ENCODE measurements around the gene EPS8. TPM values are rescaled to one million over a fixed set of nuclear protein-coding genes. Genes with fewer than 3 reads are reported as not detected.

Gene EPS8
- total RNA-seq, 1 donor, result 192 TPM

DNA sequence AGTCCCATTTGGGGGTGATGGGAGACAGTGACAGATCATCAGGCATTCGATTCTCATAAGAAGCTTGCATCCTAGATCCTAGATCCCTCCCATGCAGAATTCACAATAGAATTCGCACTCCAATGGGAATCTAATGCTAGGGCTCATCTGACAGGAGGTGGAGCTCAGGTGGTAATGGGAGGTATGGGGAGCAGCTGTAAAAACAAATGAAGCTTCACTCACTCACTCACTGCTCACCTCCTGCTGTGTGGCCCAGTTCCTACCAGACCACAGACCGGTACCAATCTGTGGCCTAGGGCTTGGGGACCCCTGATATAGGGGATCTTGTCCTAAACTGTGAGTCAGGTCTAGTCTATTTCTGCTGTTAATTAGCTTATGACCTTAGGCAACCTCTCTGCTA is 40.1 kb upstream of the EPS8 start:
- DNase-seq (ENCODE audit: low read depth), result no peak
- H3K4me3 ChIP-seq (ENCODE audit: low read depth, low read length), result no peak overlapping the region
- TF ChIP-seq, protein P1, sequence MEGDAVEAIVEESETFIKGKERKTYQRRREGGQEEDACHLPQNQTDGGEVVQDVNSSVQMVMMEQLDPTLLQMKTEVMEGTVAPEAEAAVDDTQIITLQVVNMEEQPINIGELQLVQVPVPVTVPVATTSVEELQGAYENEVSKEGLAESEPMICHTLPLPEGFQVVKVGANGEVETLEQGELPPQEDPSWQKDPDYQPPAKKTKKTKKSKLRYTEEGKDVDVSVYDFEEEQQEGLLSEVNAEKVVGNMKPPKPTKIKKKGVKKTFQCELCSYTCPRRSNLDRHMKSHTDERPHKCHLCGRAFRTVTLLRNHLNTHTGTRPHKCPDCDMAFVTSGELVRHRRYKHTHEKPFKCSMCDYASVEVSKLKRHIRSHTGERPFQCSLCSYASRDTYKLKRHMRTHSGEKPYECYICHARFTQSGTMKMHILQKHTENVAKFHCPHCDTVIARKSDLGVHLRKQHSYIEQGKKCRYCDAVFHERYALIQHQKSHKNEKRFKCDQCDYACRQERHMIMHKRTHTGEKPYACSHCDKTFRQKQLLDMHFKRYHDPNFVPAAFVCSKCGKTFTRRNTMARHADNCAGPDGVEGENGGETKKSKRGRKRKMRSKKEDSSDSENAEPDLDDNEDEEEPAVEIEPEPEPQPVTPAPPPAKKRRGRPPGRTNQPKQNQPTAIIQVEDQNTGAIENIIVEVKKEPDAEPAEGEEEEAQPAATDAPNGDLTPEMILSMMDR (IDR thresholded peaks at IDR 0.05; ENCODE audit: insufficient read depth, low read length), result no peak

DNA sequence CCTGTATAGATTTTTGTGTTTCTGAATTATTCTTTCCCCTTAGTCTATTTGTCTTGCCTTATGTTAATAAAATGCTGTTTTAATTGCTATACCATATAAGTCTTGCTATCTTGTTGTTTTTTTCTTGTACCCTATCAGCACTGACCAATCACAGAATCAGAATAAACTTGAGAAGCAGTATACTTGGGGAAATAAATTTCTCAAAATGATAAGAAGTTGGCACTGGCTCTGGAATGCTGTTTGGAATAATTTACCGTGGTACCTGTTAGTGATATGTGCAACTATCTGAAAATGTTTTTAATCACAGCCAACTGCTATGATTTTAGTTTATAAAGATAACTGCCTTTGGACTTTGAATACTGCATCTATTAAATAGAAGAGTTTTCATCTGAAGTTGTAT is 37.9 kb upstream of the EPS8 start:
- DNase-seq (ENCODE audit: low read depth), result no peak
- no peak overlapping the region for H3K4me3 ChIP-seq (ENCODE audit: low read depth, low read length)
- TF ChIP-seq, protein P1 (IDR thresholded peaks at IDR 0.05; ENCODE audit: insufficient read depth, low read length), result no peak

DNA sequence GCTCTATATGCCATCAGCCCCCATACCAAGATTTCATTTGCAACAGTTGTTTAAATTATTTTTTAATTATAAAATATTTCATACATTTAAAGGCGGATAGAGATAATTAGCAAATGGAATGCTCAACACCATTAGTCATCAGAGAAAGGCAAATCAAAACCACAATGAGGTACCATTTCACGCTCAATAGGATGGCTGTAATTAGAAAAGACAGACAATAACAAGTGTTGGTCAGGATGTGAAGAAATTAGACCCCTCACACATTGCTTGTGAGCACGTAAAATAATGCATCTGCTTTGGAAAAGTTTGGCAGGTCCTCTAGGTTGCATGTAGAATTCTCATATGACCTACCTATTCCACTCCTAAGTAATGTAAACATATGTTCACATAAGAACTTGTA is 35.3 kb upstream of the EPS8 start:
- no peak for DNase-seq (ENCODE audit: low read depth)
- TF ChIP-seq, protein P1 (IDR thresholded peaks at IDR 0.05; ENCODE audit: insufficient read depth, low read length), result no peak
- no peak overlapping the region for H3K4me3 ChIP-seq (ENCODE audit: low read depth, low read length)

DNA sequence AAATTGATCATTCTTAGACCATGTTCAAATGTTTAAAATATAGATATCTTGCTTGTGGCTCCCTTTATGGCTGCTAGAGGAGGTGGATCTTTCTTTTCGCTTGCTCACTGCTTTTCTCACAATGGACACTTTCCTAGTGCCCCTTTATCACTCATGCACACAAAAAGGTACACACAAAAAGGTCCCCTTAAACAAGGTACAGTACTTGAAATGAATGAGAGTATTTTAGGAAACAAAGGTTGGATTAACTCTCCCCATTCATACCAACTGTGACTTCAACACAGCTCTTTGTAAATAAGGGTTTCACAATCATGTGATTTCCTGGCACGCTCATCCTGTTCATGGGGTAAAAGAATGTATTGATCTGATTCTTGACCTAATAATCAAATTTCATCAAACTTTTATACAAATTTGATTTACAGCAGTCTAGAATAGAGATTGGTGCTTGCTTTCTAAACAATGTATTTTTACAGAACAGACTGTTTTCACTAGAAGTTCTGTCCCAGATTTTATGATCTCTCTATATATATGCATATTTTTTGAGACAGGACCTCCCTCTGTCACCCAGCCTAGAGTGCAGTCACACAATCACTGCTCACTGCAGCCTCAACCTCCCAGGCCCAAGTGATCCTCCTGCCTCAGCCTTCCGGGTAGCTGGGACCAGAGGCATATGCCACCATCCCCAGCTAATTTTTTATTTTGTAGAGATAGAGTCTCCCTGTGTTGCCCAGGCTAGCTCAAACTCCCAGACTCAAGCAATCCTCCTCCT is 34.4 kb upstream of the EPS8 start:
- no peak overlapping the region for H3K4me3 ChIP-seq (ENCODE audit: low read depth, low read length)
- no peak for DNase-seq (ENCODE audit: low read depth)
- TF ChIP-seq, protein P1 (IDR thresholded peaks at IDR 0.05; ENCODE audit: insufficient read depth, low read length), result no peak

DNA sequence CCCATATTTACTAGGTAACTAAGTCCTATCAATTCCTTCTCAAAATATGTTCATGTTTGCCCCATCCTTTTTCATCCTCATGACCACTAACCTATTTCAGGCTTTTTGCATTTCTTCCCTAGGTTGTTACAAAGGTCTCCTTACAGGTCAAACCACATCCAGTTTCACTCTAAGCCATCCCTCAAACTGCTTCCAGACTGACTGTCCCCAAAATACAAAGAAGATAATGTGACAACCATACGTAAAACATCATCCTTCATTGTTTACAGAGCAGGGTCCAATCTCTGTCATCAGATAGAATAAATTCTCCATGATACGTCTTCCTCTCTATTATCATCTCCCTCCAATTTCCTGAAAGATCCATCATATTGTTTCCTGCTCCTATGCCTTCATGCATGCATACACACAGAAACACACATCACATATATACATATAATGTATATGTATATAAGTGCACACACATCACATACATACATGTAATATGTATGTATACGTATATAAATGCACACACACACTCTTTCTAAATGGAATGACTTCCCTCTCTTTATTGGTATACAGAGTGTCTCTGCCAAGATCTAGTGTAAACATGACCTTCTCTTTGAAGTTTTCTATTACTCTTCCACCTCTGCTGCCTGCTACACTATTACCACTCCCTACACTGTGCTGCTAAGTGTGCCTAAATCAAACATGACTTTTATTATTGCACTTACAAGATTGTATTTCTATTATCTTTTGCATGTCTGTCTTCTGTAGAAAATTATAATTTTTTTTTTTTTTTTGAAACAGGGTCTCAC is 30.7 kb upstream of the EPS8 start:
- no peak overlapping the region for H3K4me3 ChIP-seq (ENCODE audit: low read depth, low read length)
- TF ChIP-seq, protein P1 (IDR thresholded peaks at IDR 0.05; ENCODE audit: insufficient read depth, low read length), result no peak
- no peak for DNase-seq (ENCODE audit: low read depth)

DNA sequence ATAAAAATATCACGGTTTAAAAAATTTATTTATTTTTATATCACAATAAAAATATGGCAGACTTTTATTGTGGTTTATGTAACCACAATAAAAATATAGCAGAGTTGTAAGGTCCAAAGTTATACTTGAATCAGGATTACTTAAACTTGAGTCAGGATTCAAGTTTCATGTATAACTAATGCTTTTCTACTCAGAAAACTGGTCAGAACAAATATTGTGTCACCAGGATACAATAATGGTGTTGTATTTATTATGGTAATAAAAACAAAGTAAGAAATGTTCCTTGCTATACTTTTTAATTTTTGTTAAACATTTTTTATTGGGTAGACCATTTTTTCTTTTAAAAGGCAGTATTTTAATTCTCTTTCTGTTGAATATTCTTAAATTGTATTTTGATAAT is 29.2 kb upstream of the EPS8 start:
- H3K4me3 ChIP-seq (ENCODE audit: low read depth, low read length), result no peak overlapping the region
- DNase-seq (ENCODE audit: low read depth), result no peak
- TF ChIP-seq, protein P1 (IDR thresholded peaks at IDR 0.05; ENCODE audit: insufficient read depth, low read length), result no peak
